HG03108 (cell line): ENCODE results near the gene NUAK1.
"Not testable (repeated sequence)": the region's sequence is repeated elsewhere in the genome, so short reads cannot be mapped to it uniquely, and the experiment has no call there.

Experiments used
- ATAC-seq: cut with Tn5 transposase; IDR thresholded peaks from one replicate; pipeline ENCODE4 v1.9.1; 2021; ENCODE audit warnings: moderate library complexity; ENCODE audit not compliant: unreplicated experiment

Gene NUAK1

GRCh38 chr12:106147956-106148355 lies 9.2 kb upstream of the NUAK1 start:
- ATAC-seq, result no peak

- ATAC-seq, result no peak
Measured at GRCh38 chr12:106146987-106147386, 8.2 kb upstream of the NUAK1 start.

- ATAC-seq, result no peak
Measured at GRCh38 chr12:106145539-106146447, 7.0 kb upstream of the NUAK1 start.

GRCh38 chr12:106144847-106145246 lies 6.1 kb upstream of the NUAK1 start:
- ATAC-seq, result no peak

GRCh38 chr12:106142591-106143261 lies 4.0 kb upstream of the NUAK1 start:
- no peak for ATAC-seq

GRCh38 chr12:106141920-106142319 lies 3.2 kb upstream of the NUAK1 start:
- ATAC-seq, result not testable (repeated sequence)

- ATAC-seq, result no peak
Measured at GRCh38 chr12:106141452-106141851, 2.7 kb upstream of the NUAK1 start.

GRCh38 chr12:106141003-106141402 lies 2.2 kb upstream of the NUAK1 start:
- ATAC-seq, result no peak

GRCh38 chr12:106140223-106140986 lies 1.7 kb upstream of the NUAK1 start:
- ATAC-seq, result no peak

GRCh38 chr12:106139422-106140171 lies 843 bp upstream of the NUAK1 start:
- no peak for ATAC-seq

GRCh38 chr12:106138357-106138632 lies 459 bp downstream of the NUAK1 start:
- no peak for ATAC-seq

- no peak for ATAC-seq
Measured at GRCh38 chr12:106137530-106138356, 1.0 kb downstream of the NUAK1 start.

GRCh38 chr12:106136263-106136662 lies 2.5 kb downstream of the NUAK1 start:
- ATAC-seq, result no peak

- no peak for ATAC-seq
Measured at GRCh38 chr12:106135781-106136180, 3.0 kb downstream of the NUAK1 start.

GRCh38 chr12:106135075-106135474 lies 3.7 kb downstream of the NUAK1 start:
- no peak for ATAC-seq

GRCh38 chr12:106134294-106134949 lies 4.3 kb downstream of the NUAK1 start:
- ATAC-seq, result no peak

- no peak for ATAC-seq
Measured at GRCh38 chr12:106133136-106134087, 5.3 kb downstream of the NUAK1 start.
